DMS153 (cell line): ENCODE data around the gene ZNF544.

Experiments used
- DNase-seq: peaks from one replicate; lab custom pipeline; 2025; lab: John Stamatoyannopoulos, UW

Gene ZNF544

DNA sequence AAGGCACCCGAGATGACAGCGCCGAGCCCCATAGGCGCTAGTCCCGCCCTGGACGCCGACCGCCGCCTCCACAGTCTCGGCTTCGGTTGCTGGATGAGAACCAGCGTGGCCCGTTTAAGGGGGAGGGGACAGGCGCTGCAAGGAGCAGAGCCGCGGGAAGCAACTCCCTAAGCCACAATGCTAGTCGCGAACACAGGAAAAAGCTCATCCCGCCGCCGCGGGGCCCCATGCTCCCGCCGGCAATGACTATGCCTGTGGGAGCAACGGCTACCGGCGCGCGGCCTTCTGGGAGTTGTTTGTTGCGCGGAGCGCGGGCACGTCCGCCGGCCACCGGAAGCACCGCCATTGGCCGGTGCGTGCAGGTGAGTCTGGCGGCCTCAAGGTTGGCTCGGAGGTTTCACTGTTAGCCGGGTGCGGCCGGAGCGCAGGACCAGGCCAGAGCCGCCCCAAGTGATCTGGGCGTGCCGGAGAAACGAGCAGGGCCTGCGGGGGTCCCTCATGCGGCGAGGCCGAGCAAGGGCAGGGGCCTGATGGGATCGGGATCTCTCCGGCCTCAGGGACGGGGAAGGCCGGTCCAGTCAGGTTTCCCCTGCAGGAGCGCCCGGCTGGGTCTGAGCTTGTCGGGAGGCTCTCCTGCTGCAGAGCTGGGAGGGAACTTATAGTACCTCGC is at the start of gene ZNF544:
TSS of gene ZNF544 (plus strand) at position 330 of the 670 bp plus-strand sequence. CDS start 15,110 bp downstream, outside the sequence.
- peak; percentile 52 for DNase-seq

GRCh38 chr19:58181902-58182576 is 46.7 kb upstream of the ZNF544 start:
- DNase-seq, result peak; percentile 2

GRCh38 chr19:58182577-58182988 is 46.1 kb upstream of the ZNF544 start:
- no peak for DNase-seq

- DNase-seq, result peak; percentile 82
Measured at GRCh38 chr19:58182989-58183816, 45.5 kb upstream of the ZNF544 start, which contains the start of gene ZNF274. ZNF274 (plus strand) TSS chr19:58183061; CDS start chr19:58183966, 905 bp downstream.

- no peak for DNase-seq
Measured at GRCh38 chr19:58183817-58184215, 44.9 kb upstream of the ZNF544 start.

GRCh38 chr19:58196901-58197616 is 31.7 kb upstream of the ZNF544 start:
- DNase-seq, result peak; percentile 10

- no peak for DNase-seq
Measured at GRCh38 chr19:58203814-58204475, 24.8 kb upstream of the ZNF544 start.

GRCh38 chr19:58204566-58204965 is 24.1 kb upstream of the ZNF544 start:
- DNase-seq, result no peak

DNA sequence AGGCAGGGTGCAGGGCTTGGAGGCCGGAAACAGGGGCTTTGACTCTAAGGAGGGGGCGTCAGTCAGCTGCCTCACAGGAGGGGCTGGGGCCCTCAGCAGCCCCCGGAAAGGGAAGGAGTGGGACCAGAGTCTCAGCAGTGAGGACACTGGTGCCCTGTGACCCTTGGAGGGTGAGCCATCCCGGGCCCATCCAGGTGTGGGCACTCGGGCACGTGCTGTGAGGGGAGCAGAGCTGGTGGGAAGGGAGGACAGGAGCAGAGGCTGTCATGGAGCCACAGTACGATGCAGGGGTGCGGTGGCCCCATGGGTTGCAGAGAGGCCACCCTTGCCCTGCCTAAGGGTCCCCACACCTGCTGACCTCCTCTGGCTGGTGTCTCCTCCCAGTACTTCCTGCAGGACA is 19.1 kb upstream of the ZNF544 start:
- no peak for DNase-seq

- no peak for DNase-seq
Measured at GRCh38 chr19:58212336-58213074, 16.2 kb upstream of the ZNF544 start.

- no peak for DNase-seq
Measured at GRCh38 chr19:58213075-58213369, 15.7 kb upstream of the ZNF544 start.

DNA sequence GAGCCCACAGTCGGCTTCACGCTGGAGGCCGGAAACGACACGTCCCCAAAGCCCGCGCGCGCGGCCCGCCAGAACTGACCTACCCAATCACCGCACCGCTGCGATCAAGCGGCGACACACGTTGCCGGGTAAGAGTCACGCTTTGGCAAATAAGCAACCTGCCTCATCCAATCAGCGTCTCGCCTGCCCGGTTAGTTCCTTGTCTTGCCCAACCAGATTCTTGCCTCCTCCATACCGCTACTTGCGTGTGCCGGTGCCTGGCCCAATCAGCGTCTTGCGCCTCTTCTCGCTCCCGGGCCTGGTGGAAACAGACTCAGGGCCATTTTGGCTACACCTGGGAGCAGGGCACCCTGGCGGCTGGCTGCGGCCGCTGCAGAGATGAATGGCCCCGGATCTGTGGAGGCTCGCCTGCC is 11.6 kb upstream of the ZNF544 start:
- DNase-seq, result no peak

DNA sequence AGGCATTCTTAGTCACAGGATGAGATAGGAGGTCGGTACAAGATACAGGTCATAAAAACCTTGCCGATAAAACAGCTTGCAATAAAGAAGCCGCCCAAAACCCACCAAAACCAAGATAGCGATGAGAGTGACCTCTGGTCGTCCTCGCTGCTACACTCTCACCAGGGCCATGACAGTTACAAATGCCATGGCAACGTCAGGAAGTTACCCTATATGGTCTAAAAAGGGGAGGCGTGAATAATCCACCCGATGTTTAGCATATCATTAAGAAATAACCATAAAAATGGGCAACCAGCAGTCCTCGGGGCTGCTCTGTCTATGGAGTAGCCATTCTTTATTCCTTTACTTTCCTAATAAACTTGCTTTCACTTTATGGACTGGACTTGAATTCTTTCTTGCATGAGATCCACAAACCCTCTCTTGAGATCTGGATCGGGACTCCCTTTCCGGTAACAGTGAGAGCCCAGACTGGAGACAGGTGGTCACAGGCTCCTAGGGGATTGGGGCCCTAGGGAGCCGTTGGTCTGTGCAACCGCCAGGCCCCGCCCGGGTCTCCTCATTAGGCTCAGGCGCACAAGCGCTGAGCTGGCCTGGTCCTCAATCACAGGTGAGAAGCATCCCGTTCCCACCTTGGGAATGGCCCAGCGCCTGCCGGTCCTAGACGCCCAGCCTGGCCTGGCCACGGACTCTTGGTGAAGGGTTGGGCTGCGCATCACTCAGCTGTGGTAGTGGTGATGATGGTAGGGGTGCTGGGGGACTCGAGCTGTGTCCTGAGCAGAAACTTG is 10.9 kb upstream of the ZNF544 start:
- DNase-seq, result no peak

GRCh38 chr19:58218899-58219298 is 9.8 kb upstream of the ZNF544 start:
- no peak for DNase-seq

GRCh38 chr19:58227964-58228584 is 640 bp upstream of the ZNF544 start:
- no peak for DNase-seq

GRCh38 chr19:58229255-58229639 is 533 bp downstream of the ZNF544 start:
- DNase-seq, result no peak

GRCh38 chr19:58237324-58237723 is 8.6 kb downstream of the ZNF544 start:
- no peak for DNase-seq

DNA sequence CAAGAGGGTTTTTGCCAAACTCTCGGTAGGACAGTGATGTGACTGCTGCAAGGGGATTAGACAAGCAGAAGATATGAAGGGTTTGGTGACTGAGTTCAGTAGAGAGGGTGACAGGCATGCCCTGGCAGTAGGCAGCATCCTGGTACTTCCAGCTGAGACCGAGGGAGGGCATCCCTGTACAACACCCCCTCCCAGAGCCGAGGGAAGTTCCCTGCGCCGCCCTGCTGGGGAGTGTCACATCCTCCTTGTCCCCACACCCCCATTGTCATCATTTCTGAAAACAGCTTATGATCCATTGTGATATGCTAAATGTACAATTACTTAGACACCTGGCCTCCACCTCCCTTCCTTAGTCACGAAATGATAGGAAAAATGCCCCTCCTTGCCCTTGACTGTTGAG is 14.6 kb downstream of the ZNF544 start:
- no peak for DNase-seq

DNA sequence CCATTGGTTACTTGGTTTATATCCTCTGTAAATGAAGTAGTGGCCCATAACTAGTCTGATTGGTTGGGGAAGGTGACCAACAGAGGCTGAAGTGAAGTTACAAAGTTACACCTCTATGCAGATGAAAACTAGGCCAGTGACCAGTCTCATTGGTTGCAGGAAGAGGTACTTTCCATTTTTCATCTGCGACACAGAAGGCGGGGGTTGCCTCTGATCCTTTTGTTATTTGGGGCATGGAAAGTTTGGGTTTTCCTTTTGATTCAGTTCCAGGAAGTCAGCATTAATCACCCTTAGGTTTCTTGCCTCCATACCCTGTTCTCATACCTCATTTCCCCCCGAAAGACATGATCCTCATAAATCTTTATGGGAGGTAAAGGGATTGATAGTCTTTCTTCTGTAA is 20.2 kb downstream of the ZNF544 start:
- DNase-seq, result no peak
